ENCODE measurements around the gene TCF4.

TCF4 gene

GRCh38 chr18:55338978-55339650 is 248.9 kb downstream of the TCF4 start:
- no peak for DNase-seq

DNA sequence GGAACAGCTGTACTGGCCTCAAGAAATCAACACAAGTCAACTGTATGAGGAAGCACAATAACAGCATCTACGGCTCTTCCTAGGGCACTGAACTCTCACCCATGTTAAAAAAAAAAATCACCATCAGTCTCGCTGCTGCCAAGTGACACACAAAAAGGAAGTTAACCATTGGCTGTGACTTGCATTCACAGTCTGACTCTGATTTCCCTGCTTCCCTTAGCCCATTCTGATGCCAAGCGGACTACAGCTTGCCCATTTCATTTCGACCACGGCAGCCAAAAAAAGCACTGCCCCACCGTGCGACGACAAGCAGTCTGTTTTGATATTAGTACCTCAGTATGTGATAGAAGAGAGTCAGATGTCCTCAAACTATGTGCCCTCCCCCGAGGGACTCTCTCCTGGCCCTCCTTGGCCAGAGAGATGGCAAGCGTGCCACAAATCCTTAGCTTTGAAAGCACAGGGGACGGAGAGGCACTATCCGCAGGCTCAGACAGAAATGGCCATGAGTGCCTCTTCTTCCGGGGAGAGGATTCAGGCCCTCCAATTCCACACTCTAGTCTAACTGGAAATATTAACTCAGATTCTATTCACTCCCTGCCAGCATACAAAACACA is 250.0 kb downstream of the TCF4 start:
- no peak for DNase-seq

DNA sequence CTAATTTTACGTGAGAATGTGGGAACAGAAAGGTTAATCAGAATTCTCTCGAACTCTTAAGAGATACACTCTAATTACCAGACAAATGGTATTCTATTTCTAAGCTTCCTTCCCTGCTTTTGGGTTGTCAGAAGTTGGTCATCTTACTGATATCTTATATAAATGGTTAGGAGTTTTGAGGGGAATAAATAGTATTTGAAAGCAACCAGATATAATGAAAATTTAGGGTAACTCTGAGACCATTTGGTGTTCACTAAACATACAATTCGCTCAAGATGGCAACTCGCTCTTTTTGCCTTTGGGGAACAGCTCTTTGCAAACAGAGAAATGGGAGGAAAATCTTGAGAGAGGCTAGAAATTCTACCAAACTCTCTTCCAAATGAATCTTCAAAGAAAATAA is 250.9 kb downstream of the TCF4 start:
- no peak for DNase-seq

DNA sequence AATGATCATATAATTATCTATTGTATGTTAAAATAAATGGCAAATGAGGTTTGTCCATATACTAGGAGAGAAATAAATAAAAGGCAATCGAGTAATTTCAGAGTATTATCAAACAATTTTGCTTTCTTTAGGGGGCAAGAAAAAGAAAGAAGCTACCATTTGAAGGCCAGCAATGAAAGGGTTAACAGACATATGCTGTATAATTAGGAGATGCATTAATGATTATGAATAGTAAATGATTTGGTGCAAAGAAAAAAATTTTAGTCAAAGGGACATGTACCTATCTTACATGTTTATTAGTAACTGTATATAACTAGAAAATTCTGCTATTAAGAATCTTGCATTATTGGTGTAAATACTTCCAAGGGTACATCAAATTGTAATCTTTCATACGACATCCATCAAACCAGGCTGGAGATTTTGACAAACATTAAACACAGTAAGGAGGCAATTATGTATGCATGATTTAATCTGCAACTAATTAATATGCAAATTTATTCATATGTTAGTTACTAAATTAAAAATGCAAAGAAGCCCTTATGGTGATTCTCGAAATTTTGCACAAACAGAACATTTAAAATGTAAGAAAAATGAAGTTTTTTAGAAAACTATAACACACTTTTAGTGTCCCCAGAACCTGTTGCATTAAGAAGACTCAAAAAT is 251.4 kb downstream of the TCF4 start:
- DNase-seq = no peak

DNA sequence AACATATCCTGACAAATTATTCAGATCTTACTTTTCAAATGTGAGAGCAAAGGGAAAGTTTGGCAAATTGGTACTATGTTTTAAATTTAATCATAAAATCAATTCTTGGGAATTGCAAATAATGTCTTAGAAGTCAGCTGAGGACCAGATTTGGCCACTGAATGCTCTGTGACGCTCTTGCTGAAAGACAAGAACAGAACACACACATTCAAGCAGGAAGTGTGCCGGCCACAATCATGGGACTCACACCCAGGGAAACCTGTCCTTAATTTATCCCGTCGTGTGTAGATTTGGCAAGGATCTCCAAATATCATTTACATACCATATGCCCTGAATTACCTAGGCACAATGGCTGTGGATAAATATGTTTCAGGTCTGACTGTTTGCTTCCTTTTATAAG is 253.1 kb downstream of the TCF4 start:
- DNase-seq = no peak

DNA sequence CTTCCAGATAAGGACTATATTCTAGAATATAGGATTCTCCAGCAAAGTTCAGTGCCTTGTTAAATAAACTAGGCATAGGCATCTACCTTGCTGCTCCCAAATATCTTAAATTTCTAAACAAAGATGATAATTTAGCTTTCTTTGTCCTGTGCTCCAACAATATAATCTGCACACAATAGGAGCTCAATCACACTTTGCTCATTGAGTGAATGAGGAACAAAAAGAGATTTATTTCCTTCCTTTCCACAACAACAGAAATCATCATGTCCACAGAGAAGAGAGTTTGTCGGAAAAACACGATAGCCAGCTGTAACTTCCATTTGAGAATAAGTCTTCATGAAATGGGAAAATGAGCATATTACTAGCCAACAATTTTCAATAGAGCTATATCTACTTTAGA is 256.7 kb downstream of the TCF4 start:
- DNase-seq = no peak

DNA sequence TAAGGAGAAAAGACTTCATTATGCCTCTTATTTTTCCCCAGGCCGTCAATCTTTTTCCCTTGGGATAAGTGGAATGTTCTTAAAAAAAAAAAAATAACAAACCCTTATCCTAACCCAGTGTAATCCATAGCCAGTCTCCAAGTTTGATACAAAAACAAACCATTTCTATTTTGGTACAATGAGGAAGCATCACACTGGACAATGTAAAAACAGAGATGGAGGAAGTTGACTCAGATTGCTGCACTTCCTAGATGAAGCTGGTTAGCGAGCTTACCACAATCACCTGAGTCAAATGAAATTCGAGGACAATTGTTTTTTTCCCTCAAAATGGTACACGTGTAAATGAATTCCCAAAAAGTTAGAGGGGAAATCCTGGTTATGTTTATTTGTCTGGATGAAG is 259.7 kb downstream of the TCF4 start:
- DNase-seq = no peak

DNA sequence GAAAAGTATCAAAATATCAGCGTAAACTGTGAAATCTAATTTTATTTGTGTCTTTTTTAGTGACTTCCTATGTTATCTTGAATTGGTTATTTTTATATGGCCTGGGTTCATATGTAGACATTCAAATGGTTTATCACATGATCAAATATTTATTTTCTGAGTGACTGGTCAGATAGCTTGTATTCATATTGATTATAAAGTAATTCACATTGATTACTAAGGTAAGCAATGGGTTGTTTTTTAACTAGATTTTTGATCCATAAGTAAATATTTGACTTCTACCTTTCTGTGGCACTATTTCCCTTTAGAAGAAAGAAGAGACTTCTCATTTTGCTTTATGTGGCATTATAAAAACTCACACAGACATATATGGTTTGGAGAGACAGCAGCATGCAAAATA is 260.5 kb downstream of the TCF4 start:
- no peak for DNase-seq

DNA sequence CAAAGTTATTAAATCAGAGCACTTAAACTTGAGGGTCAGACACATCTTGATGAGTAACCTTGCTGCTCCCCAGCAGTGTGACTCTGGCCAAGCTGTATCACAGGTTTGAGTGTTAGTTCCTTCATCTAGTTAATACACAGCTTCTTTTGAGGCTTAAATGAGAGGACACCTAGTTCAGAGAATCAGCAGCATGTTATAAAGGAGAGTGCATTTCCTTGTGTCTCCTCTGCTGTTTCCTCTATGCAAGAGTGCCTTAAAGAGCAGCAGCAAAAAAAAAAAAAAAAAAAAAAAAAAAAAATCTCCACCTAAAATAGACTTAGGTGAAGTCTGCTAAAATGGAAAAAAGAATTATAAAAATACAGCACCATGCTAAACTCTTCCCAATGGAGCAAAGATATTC is 261.9 kb downstream of the TCF4 start:
- DNase-seq = no peak

- DNase-seq = no peak
Measured at GRCh38 chr18:55324166-55324565, 263.8 kb downstream of the TCF4 start.

- DNase-seq = no peak
Measured at GRCh38 chr18:55323051-55323994, 264.7 kb downstream of the TCF4 start.

- DNase-seq = no peak
Measured at GRCh38 chr18:55322178-55322735, 265.7 kb downstream of the TCF4 start.

GRCh38 chr18:55321265-55322177 is 266.5 kb downstream of the TCF4 start:
- peak; percentile 15 for DNase-seq

GRCh38 chr18:55320424-55321264 is 267.3 kb downstream of the TCF4 start:
- no peak for DNase-seq

DNA sequence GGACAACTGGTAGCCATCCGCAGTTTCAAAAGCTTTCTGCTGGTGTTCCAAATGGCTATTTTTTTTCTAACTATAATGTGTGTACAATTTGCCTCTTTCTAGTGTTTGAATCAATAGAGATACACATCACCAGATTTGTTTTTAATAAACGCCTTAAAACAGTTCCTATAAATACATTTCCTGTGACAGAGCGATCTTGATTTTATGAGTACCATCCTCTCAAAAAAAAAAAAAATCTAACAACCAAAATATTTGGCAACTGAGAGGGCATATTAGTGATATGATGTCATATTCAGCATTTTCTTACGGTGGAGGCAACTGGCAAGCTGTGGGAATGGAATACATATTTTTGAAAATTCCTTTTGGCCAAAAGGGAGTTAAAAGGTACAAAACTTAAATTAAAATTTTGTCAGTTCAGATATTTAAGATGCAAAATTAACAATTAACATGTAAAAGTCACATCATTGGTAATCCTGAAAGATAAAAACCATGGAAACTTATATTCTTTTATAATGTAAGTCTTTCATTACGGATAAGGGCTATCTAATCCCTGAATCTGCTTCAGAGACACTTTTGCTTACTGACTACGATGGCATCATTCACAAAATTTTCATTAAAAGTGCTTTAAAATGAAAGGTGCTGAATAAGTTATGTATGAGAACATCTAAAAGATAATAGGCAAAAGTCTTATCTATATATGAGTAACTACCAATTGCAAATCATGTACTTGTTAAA is 268.4 kb downstream of the TCF4 start:
- DNase-seq = no peak

DNA sequence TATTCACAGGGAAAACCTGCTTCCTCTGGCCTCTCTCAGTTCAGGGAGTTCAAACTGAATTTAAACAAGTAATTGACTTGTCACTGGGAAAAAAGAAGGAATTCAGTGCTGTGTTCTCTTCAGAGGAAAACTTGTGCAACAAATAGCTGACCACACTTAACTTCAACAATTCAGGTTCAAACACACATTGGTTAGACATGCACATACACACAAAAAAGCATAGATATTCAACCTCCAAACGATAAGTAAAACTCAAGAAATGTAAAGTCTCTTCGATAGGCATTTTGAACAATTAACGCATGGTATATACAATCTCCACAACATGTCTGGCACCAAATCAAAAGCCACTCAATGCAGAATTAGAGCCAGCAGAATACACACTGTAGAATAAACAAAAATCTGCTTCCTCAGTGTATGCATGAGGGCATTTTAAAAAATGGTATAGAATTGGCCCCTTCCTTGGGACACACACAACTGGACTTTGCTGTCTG is 269.0 kb downstream of the TCF4 start:
- no peak for DNase-seq

DNA sequence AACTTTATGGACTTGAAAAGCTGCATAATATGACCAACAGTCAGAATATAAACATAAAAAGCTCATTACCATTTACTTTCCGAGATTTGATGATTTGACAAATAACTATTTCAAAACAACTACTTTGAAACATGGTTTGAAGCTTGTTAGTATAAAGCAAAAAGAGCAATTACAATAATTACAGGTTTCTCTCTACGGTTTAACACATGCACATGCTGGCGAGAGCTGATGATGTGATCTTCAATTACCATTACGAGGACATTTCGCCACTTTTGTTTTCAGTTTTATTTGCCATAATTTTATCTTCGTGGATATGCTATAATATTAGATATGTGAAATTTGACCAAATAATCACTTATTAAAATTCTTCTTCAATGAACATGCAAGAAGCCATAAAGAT is 270.1 kb downstream of the TCF4 start:
- DNase-seq = no peak

GRCh38 chr18:55317324-55317723 is 270.7 kb downstream of the TCF4 start:
- no peak for DNase-seq

- no peak for DNase-seq
Measured at GRCh38 chr18:55316486-55317184, 271.4 kb downstream of the TCF4 start.

Data from stimulated activated CD4-positive, alpha-beta T cell treated with anti-CD3 and anti-CD28 coated beads, Interleukin-1b, Interleukin-23, amount 100 ng/mL, for 48 hours (primary cell).